Loucy (cell line): Measurements from ENCODE around the gene S100A14.

Experiments
- H2AFZ ChIP-seq: fragments of 200-600 bp; sonication (generic); 2 replicates; pipeline ENCODE4 v1.6.0; 2016; ENCODE audit warnings: antibody characterized with exemption, mild to moderate bottlenecking, low read length, moderate library complexity
- H3F3A ChIP-seq: fragments of 200-600 bp; 2 replicates; pipeline ENCODE4 v1.6.0; 2016; ENCODE audit warnings: antibody characterized with exemption, low read depth, mild to moderate bottlenecking
- H3K27me3 ChIP-seq: fragments of 200-600 bp; sonication (generic); 2 replicates; pipeline ENCODE4 v1.6.1; 2014; ENCODE audit warnings: low read length, mild to moderate bottlenecking; ENCODE audit not compliant: insufficient read depth, poor library complexity, severe bottlenecking
- H3K36me3 ChIP-seq: fragments of 200-600 bp; sonication (generic); 2 replicates; pipeline ENCODE4 v1.6.1; 2016; ENCODE audit warnings: low read length; ENCODE audit not compliant: insufficient read depth
- H3K4me1 ChIP-seq: fragments of 200-600 bp; sonication (generic); 2 replicates; pipeline ENCODE4 v1.5.1; 2014; ENCODE audit warnings: low read length, mild to moderate bottlenecking; ENCODE audit not compliant: insufficient read depth, poor library complexity, severe bottlenecking
- H3K4me2 ChIP-seq: fragments of 200-600 bp; sonication (generic); 2 replicates; pipeline ENCODE4 v1.6.0; 2014; ENCODE audit warnings: antibody characterized with exemption, low read length, low read depth, mild to moderate bottlenecking; ENCODE audit not compliant: poor library complexity, severe bottlenecking
- H3K4me3 ChIP-seq: fragments of 200-600 bp; sonication (generic); 2 replicates; pipeline ENCODE4 v1.5.1; 2014; ENCODE audit warnings: low read length, mild to moderate bottlenecking, mixed read lengths; ENCODE audit not compliant: poor library complexity, severe bottlenecking
- H3K79me2 ChIP-seq: fragments of 200-600 bp; sonication (generic); 2 replicates; pipeline ENCODE4 v1.6.1; 2014; ENCODE audit warnings: low read length; ENCODE audit not compliant: insufficient read depth
- H3K9ac ChIP-seq: fragments of 200-600 bp; sonication (generic); 2 replicates; pipeline ENCODE4 v1.6.0; 2014; ENCODE audit warnings: mild to moderate bottlenecking, low read depth, low read length, moderate library complexity; ENCODE audit not compliant: poor library complexity, severe bottlenecking
- H3K9me2 ChIP-seq: fragments of 200-600 bp; sonication (generic); replicated peaks from 2 replicates; pipeline ENCODE4 v1.6.1; 2016; ENCODE audit warnings: low read depth, low read length, mixed read lengths
- H3K9me3 ChIP-seq: fragments of 200-600 bp; sonication (generic); 2 replicates; pipeline ENCODE4 v1.6.1; 2014; ENCODE audit warnings: mild to moderate bottlenecking, antibody characterized with exemption, low read length, low read depth; ENCODE audit not compliant: insufficient read depth
- H4K20me1 ChIP-seq: fragments of 200-600 bp; sonication (generic); 2 replicates; pipeline ENCODE4 v1.6.0; 2014; ENCODE audit warnings: antibody characterized with exemption, low read length, mild to moderate bottlenecking; ENCODE audit not compliant: insufficient read depth, poor library complexity, severe bottlenecking
- CTCF ChIP-seq: fragments of 200-600 bp; sonication (generic); conservative IDR thresholded peaks from 2 replicates; pipeline ENCODE4 v1.5.1; 2014; ENCODE audit warnings: mild to moderate bottlenecking, antibody characterized with exemption, low read length
- EZH2phosphoT487 ChIP-seq: fragments of 200-600 bp; IDR thresholded peaks from 2 replicates; pipeline ENCODE4 v1.6.1; 2018; ENCODE audit warnings: antibody characterized with exemption, mild to moderate bottlenecking, moderate library complexity, borderline replicate concordance

S100A14 gene

GRCh38 chr1:153626477-153626903 lies 10.4 kb upstream of the S100A14 start:
- H3K9me2 ChIP-seq, result no peaks in the 10 kb centered on the region
- H2AFZ ChIP-seq, result no peak overlapping the region
- peak overlapping the region; percentile 41 for H3K9ac ChIP-seq
- no peaks in the 10 kb centered on the region for H4K20me1 ChIP-seq
- TF ChIP-seq CTCF, result no peak
- TF ChIP-seq EZH2phosphoT487, result no peak
- H3K27me3 ChIP-seq, result no peaks in the 10 kb centered on the region
- H3K36me3 ChIP-seq, result no peaks in the 10 kb centered on the region
- no peaks in the 10 kb centered on the region for H3K79me2 ChIP-seq
- H3K4me1 ChIP-seq, result peaks cover 26% of the 10 kb centered on the region
- H3F3A ChIP-seq, result no peaks in the 10 kb centered on the region
- no peak overlapping the region for H3K4me3 ChIP-seq
- no peaks in the 10 kb centered on the region for H3K9me3 ChIP-seq
- H3K4me2 ChIP-seq, result no peak overlapping the region

- Histone ChIP-seq H4K20me1 (no peaks in the 10 kb centered on the region), H3K4me1 (peaks cover 26% of the 10 kb centered on the region), H3K4me2 (no peak overlapping the region), H3K9me3 (no peaks in the 10 kb centered on the region), H3K36me3 (no peaks in the 10 kb centered on the region), H3K4me3 (no peak overlapping the region), H3K9ac (no peak overlapping the region), H3F3A (no peaks in the 10 kb centered on the region), H3K27me3 (no peaks in the 10 kb centered on the region), H2AFZ (no peak overlapping the region), H3K79me2 (no peaks in the 10 kb centered on the region), H3K9me2 (no peaks in the 10 kb centered on the region)
- TF ChIP-seq EZH2phosphoT487 (no peak), CTCF (no peak)
Measured at GRCh38 chr1:153624965-153625611, 9.0 kb upstream of the S100A14 start.

DNA sequence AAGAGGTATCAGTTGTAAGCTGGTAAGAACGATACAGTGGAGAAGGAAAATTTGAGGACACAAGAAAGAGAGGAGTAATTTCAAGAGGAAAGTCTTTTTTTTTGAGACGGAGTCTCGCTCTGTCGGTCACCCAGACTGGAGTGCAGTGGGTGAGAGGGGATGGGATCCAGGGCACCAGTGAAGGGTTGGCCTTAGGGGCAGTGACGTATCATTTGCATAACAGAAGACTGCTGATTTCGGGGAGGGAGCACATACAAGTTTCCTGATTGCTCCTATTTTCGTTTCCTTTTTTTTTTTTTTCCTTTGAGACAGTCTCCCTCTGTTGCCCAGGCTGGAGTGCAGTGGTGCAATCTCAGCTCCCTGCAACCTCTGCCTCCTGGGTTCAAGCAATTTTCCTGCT lies 7.0 kb upstream of the S100A14 start:
- Histone ChIP-seq H4K20me1 (no peaks in the 10 kb centered on the region), H3F3A (no peaks in the 10 kb centered on the region), H3K27me3 (no peaks in the 10 kb centered on the region), H3K9ac (no peak overlapping the region), H3K4me2 (no peak overlapping the region), H3K9me3 (no peaks in the 10 kb centered on the region), H3K79me2 (no peaks in the 10 kb centered on the region), H3K4me1 (peaks cover 14% of the 10 kb centered on the region), H3K4me3 (no peak overlapping the region), H2AFZ (no peak overlapping the region), H3K36me3 (no peaks in the 10 kb centered on the region), H3K9me2 (no peaks in the 10 kb centered on the region)
- no peak for TF ChIP-seq CTCF
- no peak for TF ChIP-seq EZH2phosphoT487
